ENCODE measurements around the gene DTX3. TPM values are rescaled to one million over a fixed set of nuclear protein-coding genes. Genes with fewer than 3 reads are reported as not detected.
A peak's percentile ranks its signal among the peaks of the same experiment; 100 is the strongest.

Gene DTX3
- total and polyA plus RNA-seq, 2 of the 13 experiments (the other 11 are each of a cell fraction or from before 2014, with no cell fraction given): 9.0 to 27.2 TPM

DNA sequence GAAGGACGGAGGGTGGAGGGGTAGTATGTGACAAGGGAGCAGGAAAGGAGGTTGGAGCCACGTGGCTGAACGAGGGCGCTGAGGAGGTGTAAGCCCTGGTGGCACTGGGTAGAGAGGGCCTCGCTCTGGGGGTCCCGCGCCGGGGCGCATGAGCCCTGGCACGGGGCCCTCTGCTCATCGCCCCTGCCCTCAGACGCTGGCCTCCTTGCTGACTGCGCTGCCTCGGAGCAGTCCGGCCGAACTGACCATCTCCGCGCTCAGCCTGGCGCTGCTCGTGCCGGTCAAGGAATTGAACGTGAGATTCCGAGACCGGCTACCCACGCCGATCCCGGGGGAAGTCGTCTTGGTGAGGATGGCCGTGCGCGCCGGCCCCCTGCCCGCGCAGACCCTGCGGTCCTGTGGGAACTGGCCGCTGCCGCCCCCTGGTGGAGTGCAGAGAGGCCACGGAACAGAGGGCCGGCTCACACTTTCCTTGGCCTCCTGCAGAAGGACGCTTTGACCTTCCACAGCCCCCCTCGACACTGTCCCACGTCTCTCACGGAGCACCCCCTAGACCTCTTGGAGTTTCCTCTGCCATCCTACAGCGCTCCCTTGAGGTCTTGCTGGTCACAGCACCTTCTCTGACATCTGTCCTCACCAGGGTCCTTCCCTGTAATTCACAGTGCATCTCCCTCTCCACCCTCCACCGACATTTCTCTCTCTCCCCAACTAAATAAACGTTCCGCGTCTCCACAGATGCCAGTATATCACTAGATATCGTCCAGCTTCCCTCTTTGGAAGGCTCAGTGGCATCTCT is 17.1 kb downstream of the DTX3 start (continued):
- TF ChIP-seq CENPT (CRISPR knock-in tag; IDR thresholded peaks at IDR 0.05; ENCODE audit: low read depth) (no peak), KLF6 (CRISPR knock-in tag; IDR thresholded peaks at IDR 0.05) (peak; percentile 55; the same call in 1 of the 2 replicates), ZFP36 (IDR thresholded peaks at IDR 0.05; ENCODE audit: borderline replicate concordance, low read depth, low read length, partially characterized antibody) (no peak), DPF2 (CRISPR knock-in tag; IDR thresholded peaks at IDR 0.05; ENCODE audit: borderline replicate concordance, low read depth) (no peak), NONO (IDR thresholded peaks at IDR 0.05) (no peak), NONO (CRISPR knock-in tag; conservative IDR thresholded peaks at IDR 0.05) (0 out of 2 replicates have a peak, but pooled peaks have one; percentile 29), FOXK1 (CRISPR knock-in tag; IDR thresholded peaks at IDR 0.05; ENCODE audit: borderline replicate concordance, low read depth) (no peak), ZNF703 (CRISPR knock-in tag; IDR thresholded peaks at IDR 0.05; ENCODE audit: borderline replicate concordance) (no peak), HDAC1 (CRISPR knock-in tag; IDR thresholded peaks at IDR 0.05) (peak; percentile 31; the same call in 1 of the 2 replicates), ZNF709 (CRISPR knock-in tag; IDR thresholded peaks at IDR 0.05) (no peak), ZNF354B (CRISPR knock-in tag; IDR thresholded peaks at IDR 0.05) (no peak), ZNF496 (CRISPR knock-in tag; IDR thresholded peaks at IDR 0.05; ENCODE audit: insufficient replicate concordance) (no peak), HOXA7 (CRISPR knock-in tag; IDR thresholded peaks at IDR 0.05) (no peak), SNRNP70 (IDR thresholded peaks at IDR 0.05; ENCODE audit: low read depth, low read length) (no peak), ZZZ3 (CRISPR knock-in tag; IDR thresholded peaks at IDR 0.05; ENCODE audit: borderline replicate concordance) (no peak), ZNF780A (CRISPR knock-in tag; IDR thresholded peaks at IDR 0.05) (no peak), ZBTB1 (CRISPR knock-in tag; IDR thresholded peaks at IDR 0.05; ENCODE audit: borderline replicate concordance) (no peak), XBP1 (CRISPR knock-in tag; IDR thresholded peaks at IDR 0.05) (no peak)
- TF ChIP-seq, protein P1, sequence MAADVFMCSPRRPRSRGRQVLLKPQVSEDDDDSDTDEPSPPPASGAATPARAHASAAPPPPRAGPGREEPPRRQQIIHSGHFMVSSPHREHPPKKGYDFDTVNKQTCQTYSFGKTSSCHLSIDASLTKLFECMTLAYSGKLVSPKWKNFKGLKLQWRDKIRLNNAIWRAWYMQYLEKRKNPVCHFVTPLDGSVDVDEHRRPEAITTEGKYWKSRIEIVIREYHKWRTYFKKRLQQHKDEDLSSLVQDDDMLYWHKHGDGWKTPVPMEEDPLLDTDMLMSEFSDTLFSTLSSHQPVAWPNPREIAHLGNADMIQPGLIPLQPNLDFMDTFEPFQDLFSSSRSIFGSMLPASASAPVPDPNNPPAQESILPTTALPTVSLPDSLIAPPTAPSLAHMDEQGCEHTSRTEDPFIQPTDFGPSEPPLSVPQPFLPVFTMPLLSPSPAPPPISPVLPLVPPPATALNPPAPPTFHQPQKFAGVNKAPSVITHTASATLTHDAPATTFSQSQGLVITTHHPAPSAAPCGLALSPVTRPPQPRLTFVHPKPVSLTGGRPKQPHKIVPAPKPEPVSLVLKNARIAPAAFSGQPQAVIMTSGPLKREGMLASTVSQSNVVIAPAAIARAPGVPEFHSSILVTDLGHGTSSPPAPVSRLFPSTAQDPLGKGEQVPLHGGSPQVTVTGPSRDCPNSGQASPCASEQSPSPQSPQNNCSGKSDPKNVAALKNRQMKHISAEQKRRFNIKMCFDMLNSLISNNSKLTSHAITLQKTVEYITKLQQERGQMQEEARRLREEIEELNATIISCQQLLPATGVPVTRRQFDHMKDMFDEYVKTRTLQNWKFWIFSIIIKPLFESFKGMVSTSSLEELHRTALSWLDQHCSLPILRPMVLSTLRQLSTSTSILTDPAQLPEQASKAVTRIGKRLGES (CRISPR knock-in tag; IDR thresholded peaks at IDR 0.05; ENCODE audit: borderline replicate concordance): no peak
- TF ChIP-seq, protein P2, sequence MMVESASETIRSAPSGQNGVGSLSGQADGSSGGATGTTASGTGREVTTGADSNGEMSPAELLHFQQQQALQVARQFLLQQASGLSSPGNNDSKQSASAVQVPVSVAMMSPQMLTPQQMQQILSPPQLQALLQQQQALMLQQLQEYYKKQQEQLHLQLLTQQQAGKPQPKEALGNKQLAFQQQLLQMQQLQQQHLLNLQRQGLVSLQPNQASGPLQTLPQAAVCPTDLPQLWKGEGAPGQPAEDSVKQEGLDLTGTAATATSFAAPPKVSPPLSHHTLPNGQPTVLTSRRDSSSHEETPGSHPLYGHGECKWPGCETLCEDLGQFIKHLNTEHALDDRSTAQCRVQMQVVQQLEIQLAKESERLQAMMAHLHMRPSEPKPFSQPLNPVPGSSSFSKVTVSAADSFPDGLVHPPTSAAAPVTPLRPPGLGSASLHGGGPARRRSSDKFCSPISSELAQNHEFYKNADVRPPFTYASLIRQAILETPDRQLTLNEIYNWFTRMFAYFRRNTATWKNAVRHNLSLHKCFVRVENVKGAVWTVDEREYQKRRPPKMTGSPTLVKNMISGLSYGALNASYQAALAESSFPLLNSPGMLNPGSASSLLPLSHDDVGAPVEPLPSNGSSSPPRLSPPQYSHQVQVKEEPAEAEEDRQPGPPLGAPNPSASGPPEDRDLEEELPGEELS (CRISPR knock-in tag; IDR thresholded peaks at IDR 0.05): no peak; the same call in 1 of the 2 replicates
- TF ChIP-seq, protein P3, sequence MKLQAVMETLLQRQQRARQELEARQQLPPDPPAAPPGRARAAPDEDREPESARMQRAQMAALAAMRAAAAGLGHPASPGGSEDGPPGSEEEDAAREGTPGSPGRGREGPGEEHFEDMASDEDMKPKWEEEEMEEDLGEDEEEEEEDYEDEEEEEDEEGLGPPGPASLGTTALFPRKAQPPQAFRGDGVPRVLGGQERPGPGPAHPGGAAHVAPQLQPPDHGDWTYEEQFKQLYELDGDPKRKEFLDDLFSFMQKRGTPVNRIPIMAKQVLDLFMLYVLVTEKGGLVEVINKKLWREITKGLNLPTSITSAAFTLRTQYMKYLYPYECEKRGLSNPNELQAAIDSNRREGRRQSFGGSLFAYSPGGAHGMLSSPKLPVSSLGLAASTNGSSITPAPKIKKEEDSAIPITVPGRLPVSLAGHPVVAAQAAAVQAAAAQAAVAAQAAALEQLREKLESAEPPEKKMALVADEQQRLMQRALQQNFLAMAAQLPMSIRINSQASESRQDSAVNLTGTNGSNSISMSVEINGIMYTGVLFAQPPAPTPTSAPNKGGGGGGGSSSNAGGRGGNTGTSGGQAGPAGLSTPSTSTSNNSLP (IDR thresholded peaks at IDR 0.05; ENCODE audit: low read depth, low read length): no peak
- TF ChIP-seq, protein P4, sequence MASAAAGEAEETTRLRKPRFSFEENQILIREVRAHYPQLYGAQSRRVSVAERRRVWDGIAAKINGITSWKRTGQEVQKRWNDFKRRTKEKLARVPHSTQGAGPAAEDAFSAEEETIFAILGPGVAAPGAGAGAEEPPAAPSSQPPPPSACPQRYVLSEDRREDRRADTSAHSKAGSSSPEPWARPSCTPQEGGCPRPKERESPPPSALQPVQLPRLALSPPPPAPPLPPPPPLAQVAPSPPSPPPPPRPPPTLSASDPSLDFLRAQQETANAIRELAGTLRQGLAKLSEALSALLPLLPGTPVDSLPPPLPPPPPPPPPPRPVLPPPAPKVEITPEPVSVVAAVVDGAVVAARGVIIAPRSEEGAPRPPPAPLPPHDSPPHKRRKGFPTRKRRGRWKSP (CRISPR knock-in tag; IDR thresholded peaks at IDR 0.05): peak; percentile 66; the same call in 1 of the 2 replicates

Measured in HepG2 (cell line).